ENCODE results near the gene UBA52. TPM values are rescaled to one million over a fixed set of nuclear protein-coding genes. Genes with fewer than 3 reads are reported as not detected.
A peak's percentile ranks its signal among the peaks of the same experiment; 100 is the strongest.

Gene UBA52
- total and polyA plus RNA-seq, 2 experiments from 2014 or later, result 390 to 457 TPM

GRCh38 chr19:18580311-18580710, 8.7 kb downstream of the UBA52 start:
- no peak for TF ChIP-seq CTCF (IDR thresholded peaks at IDR 0.05; ENCODE audit: low read depth, low read length)
- no peak for DNase-seq (ENCODE audit: low read depth in 1 of 2, low spot score in 1 of 2)
- H3K9me3 ChIP-seq (ENCODE audit: low read depth), result no peaks in the 10 kb centered on the region
- H3K4me1 ChIP-seq (ENCODE audit: low read depth), result no peaks in the 10 kb centered on the region
- no peak overlapping the region for H3K4me3 ChIP-seq
- H3K27ac ChIP-seq, result no peak overlapping the region
- peaks cover 8% of the 10 kb centered on the region for H3K36me3 ChIP-seq
- H3K27me3 ChIP-seq, result no peaks in the 10 kb centered on the region

GRCh38 chr19:18586306-18586705, 14.6 kb downstream of the UBA52 start:
- TF ChIP-seq CTCF (IDR thresholded peaks at IDR 0.05; ENCODE audit: low read depth, low read length), result no peak
- Histone ChIP-seq H3K4me3 (no peak overlapping the region), H3K27me3 (no peaks in the 10 kb centered on the region), H3K4me1 (ENCODE audit: low read depth) (no peaks in the 10 kb centered on the region), H3K27ac (no peak overlapping the region), H3K36me3 (no peaks in the 10 kb centered on the region), H3K9me3 (ENCODE audit: low read depth) (no peaks in the 10 kb centered on the region)
- no peak for DNase-seq (ENCODE audit: low read depth in 1 of 2, low spot score in 1 of 2)

GRCh38 chr19:18587561-18587960, 15.9 kb downstream of the UBA52 start:
- TF ChIP-seq CTCF (IDR thresholded peaks at IDR 0.05; ENCODE audit: low read depth, low read length), result no peak
- Histone ChIP-seq H3K36me3 (no peaks in the 10 kb centered on the region), H3K27ac (no peak overlapping the region), H3K4me3 (no peak overlapping the region), H3K27me3 (no peaks in the 10 kb centered on the region), H3K9me3 (ENCODE audit: low read depth) (no peaks in the 10 kb centered on the region), H3K4me1 (ENCODE audit: low read depth) (no peaks in the 10 kb centered on the region)
- DNase-seq (ENCODE audit: low read depth in 1 of 2, low spot score in 1 of 2), result no peak

GRCh38 chr19:18587962-18588610, 16.4 kb downstream of the UBA52 start:
- Histone ChIP-seq H3K27me3 (no peaks in the 10 kb centered on the region), H3K27ac (peak overlapping the region; percentile 84), H3K4me3 (peak overlapping the region; percentile 76), H3K9me3 (ENCODE audit: low read depth) (no peaks in the 10 kb centered on the region), H3K36me3 (no peaks in the 10 kb centered on the region), H3K4me1 (ENCODE audit: low read depth) (no peaks in the 10 kb centered on the region)
- TF ChIP-seq CTCF (IDR thresholded peaks at IDR 0.05; ENCODE audit: low read depth, low read length), result no peak
- no peak for DNase-seq (ENCODE audit: low read depth in 1 of 2, low spot score in 1 of 2)

GRCh38 chr19:18588611-18589379, 17.1 kb downstream of the UBA52 start, which contains the start of gene REX1BD:
Gene REX1BD, plus strand, starts transcription at chr19:18588798. Its CDS starts 4 bp downstream, at chr19:18588802.
- peaks cover 3% of the 10 kb centered on the region for H3K27me3 ChIP-seq
- DNase-seq (ENCODE audit: low read depth in 1 of 2, low spot score in 1 of 2), result peak; percentile 87 to 88

More at GRCh38 chr19:18588611-18589379, 17.1 kb downstream of the UBA52 start, which contains the start of gene REX1BD:
- Histone ChIP-seq H3K9me3 (ENCODE audit: low read depth) (no peaks in the 10 kb centered on the region), H3K27ac (peak within 1 kb of the TSS; percentile 84), H3K4me1 (ENCODE audit: low read depth) (no peaks in the 10 kb centered on the region), H3K36me3 (no peaks in the 10 kb centered on the region), H3K4me3 (peak within 1 kb of the TSS; percentile 76)
- peak; percentile 81 for TF ChIP-seq CTCF (IDR thresholded peaks at IDR 0.05; ENCODE audit: low read depth, low read length)
